Activated naive CD4-positive, alpha-beta T cell treated with anti-CD3 and anti-CD28 coated beads, Interleukin-2, amount 50 U/mL, for 24 hours (primary cell): ENCODE measurements around the gene PPM1N.

ENCODE experiments used
- H3K27ac Mint-ChIP-seq: one replicate; pipeline ENCODE4 v1.8.0; 2021; ENCODE audit warnings: mild to moderate bottlenecking, mixed read lengths
- H3K27me3 Mint-ChIP-seq: one replicate; pipeline ENCODE4 v1.8.0; 2021; ENCODE audit warnings: mixed read lengths
- H3K36me3 Mint-ChIP-seq: one replicate; pipeline ENCODE4 v1.8.0; 2021; ENCODE audit warnings: mixed read lengths
- H3K4me1 Mint-ChIP-seq: one replicate; pipeline ENCODE4 v1.8.0; 2021; ENCODE audit warnings: mixed read lengths
- H3K4me3 Mint-ChIP-seq: one replicate; pipeline ENCODE4 v1.8.0; 2021; ENCODE audit warnings: mild to moderate bottlenecking, mixed read lengths
- H3K9me3 Mint-ChIP-seq: one replicate; pipeline ENCODE4 v1.8.0; 2021; ENCODE audit warnings: mixed read lengths

The PPM1N gene

DNA sequence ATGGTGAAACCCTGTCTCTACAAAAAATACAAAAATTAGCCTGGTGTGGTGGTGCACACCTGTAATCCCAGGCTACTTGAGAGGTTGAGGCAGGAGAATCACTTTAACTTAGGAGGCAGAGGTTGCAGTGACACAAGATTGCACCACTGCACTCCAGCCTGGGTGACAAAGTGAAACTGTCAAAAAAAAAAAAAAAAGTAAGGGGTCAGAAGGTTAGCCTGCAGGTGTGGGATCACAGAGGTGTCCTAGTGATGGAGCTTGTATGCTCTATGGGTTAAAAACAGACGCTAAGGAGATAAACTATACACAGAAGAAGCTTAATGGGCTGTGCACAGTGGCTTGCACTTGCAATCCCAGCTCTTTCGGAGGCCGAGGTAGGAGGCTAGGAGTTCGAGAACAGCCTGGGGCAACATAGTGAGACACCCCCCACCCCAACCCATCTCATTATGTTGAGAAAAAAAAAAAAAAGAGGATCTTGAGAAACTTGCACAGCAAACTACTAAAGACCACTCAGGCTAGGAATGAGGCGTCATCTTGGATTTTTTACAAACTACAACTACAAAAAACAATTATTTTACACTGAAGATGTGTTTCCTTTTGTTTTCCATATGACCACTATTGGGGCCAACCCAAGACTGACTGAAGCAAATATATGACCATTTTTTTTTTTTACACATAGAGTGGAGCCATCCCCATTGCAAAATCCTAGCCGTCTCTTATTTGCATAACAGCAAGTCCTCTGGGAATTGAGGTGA is 22.5 kb upstream of the PPM1N start:
- Mint-ChIP-seq H3K36me3 (peaks cover 15% of the 10 kb centered on the region), H3K27me3 (peaks cover 6% of the 10 kb centered on the region), H3K9me3 (no peaks in the 10 kb centered on the region), H3K4me1 (peaks cover 47% of the 10 kb centered on the region), H3K27ac (no peak overlapping the region), H3K4me3 (no peak overlapping the region)

DNA sequence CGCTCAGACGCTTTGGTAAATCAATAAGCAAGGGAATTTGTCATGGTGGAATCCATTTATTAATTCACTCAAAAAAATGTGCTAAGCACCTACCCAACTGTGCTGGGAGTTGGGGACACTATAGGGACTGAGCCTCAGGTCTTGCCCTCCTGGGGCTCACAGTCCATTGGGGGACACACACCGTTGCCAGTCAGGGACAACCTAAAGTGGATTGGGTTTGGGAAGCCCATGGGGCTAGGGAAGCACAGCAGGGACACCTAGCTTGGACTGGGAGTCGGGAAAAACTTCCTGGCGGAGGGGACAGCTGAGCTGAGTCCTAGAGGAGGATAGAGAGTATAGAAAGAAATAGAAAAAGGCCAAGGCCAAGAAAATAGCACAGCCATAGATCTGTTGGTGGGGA is 21.9 kb upstream of the PPM1N start:
- peak overlapping the region; percentile 59 for H3K4me3 Mint-ChIP-seq
- H3K9me3 Mint-ChIP-seq = no peaks in the 10 kb centered on the region
- H3K27ac Mint-ChIP-seq = no peak overlapping the region
- peaks cover 44% of the 10 kb centered on the region for H3K4me1 Mint-ChIP-seq
- peaks cover 15% of the 10 kb centered on the region for H3K36me3 Mint-ChIP-seq
- peaks cover 6% of the 10 kb centered on the region for H3K27me3 Mint-ChIP-seq

- peak overlapping the region; percentile 74 for H3K27ac Mint-ChIP-seq
Measured at GRCh38 chr19:45477186-45477585, 21.1 kb upstream of the PPM1N start.

DNA sequence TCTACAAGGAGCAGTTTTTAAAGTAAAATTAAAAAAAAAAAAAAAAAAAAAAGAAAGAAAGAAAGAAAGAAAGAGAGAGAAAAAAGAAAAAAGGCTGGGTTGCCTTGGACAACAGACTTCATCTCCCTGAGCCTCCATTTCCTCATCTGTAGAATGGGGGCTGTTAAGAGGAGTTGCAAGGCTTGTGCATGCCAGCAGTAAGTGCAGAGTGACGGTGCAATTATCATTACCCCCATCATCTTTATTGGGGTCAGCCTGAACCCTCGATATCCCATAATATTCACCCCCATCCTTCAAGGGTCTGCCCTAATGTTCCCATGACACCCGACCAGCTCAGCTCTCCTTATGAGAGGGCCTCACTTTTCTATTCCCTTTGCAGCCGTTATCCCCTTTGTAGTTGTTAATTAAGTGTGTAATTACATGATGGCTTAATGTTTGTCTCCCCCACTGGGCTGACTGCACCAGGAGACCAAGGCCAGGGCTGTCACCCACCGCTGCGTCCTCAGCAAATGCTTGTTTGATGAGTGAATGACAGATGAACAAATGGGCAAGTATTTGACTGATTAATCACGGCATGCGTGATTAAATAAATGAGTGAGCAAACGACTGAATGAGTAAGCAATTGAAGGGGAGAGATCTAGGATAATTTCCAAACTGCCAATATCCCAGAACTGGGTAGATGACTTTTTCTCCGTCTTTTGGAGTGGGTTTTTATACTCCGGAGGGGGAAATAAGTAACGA is 20.4 kb upstream of the PPM1N start:
- Mint-ChIP-seq H3K4me1 (peaks cover 40% of the 10 kb centered on the region), H3K36me3 (peaks cover 3% of the 10 kb centered on the region), H3K27me3 (no peaks in the 10 kb centered on the region), H3K27ac (peak overlapping the region; percentile 83), H3K9me3 (no peaks in the 10 kb centered on the region), H3K4me3 (peak overlapping the region; percentile 80)

More at GRCh38 chr19:45477186-45477585, 21.1 kb upstream of the PPM1N start:
- no peaks in the 10 kb centered on the region for H3K9me3 Mint-ChIP-seq
- peak overlapping the region; percentile 75 for H3K4me3 Mint-ChIP-seq
- H3K36me3 Mint-ChIP-seq = peaks cover 7% of the 10 kb centered on the region
- H3K27me3 Mint-ChIP-seq = peaks cover 2% of the 10 kb centered on the region
- peaks cover 44% of the 10 kb centered on the region for H3K4me1 Mint-ChIP-seq

- Mint-ChIP-seq H3K9me3 (no peaks in the 10 kb centered on the region), H3K27ac (peak overlapping the region; percentile 83), H3K27me3 (no peaks in the 10 kb centered on the region), H3K4me3 (peak overlapping the region; percentile 80), H3K36me3 (peaks cover 1% of the 10 kb centered on the region), H3K4me1 (peaks cover 38% of the 10 kb centered on the region)
Measured at GRCh38 chr19:45478454-45479238, 19.6 kb upstream of the PPM1N start.

- no peak overlapping the region for H3K27ac Mint-ChIP-seq
- no peaks in the 10 kb centered on the region for H3K9me3 Mint-ChIP-seq
- H3K4me1 Mint-ChIP-seq = peaks cover 20% of the 10 kb centered on the region
- H3K27me3 Mint-ChIP-seq = no peaks in the 10 kb centered on the region
- no peaks in the 10 kb centered on the region for H3K36me3 Mint-ChIP-seq
- no peak overlapping the region for H3K4me3 Mint-ChIP-seq
Measured at GRCh38 chr19:45483033-45483432, 15.2 kb upstream of the PPM1N start.

DNA sequence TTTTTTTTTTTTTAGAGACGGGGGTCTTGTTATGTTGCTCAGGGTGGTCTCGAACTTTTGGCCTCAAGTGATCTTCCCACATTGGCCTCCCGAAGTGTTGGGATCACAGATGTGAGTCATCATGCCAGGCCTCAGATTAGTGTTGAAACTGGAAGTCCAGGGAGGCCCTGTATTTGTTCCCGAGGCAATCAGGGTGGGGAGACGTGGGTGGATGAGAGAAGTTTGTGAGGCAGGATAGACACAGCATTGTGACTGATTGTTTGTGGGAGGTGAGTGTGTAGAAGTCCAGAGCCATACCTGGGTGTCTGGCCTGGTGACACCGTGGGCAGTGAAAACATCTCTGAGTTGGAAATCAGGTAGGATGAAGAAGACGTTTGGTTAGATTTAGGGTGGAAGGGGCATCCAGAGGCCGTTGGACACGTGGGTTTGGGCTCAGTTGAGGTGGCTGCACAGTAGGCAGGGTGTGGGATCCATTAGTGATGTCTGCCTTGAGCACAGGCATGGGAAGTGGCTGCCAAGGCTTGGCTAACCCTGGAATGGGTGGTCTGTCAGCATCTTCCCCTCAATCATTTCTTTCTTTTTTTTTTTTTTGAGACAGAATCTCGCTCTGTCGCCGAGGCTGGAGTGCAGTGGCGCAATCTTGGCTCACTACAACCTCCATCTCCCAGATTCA is 13.8 kb upstream of the PPM1N start:
- no peaks in the 10 kb centered on the region for H3K36me3 Mint-ChIP-seq
- H3K27me3 Mint-ChIP-seq = no peaks in the 10 kb centered on the region
- no peaks in the 10 kb centered on the region for H3K9me3 Mint-ChIP-seq
- peak overlapping the region; percentile 66 for H3K27ac Mint-ChIP-seq
- peak overlapping the region; percentile 1 for H3K4me3 Mint-ChIP-seq
- peaks cover 8% of the 10 kb centered on the region for H3K4me1 Mint-ChIP-seq

DNA sequence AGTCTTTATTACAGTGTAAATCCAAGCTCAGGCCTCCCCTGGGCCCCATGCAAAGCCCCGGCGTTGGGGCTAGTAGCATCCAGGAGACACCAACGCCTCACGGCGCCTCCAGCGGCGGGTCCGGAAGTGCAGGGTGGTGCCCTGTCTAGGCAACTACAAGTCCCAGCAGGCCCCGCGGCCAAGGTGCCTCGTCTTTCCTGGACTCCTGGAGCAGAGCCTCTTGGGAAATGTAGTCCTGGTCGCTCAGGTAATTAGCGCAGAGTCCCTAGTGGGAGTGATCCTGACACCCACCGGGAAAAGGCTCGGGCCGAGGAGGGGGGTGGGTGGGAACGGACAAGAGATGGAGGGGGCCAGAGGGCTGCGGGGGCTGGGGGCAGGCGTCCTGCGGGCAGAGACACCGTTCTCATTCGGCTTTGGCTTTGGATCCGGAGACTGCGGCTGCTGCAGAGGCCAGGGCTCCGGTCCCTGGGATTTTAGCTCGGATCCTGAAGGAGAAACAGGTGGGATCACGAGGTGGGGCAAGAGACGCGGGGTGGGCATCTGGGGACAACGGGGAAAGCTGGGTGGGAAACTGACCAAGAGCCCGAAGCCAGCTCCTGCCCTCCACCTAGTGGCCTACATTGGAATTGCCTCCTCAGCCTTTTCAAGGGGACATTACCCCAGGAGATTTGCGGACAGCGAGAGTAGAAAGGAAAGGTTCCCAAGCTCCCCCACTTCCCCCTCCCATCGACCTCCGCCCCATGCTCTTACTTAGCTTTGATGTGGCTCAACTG is 12.8 kb upstream of the PPM1N start:
- Mint-ChIP-seq H3K9me3 (no peaks in the 10 kb centered on the region), H3K27ac (no peak overlapping the region), H3K4me3 (peak overlapping the region; percentile 88), H3K27me3 (no peaks in the 10 kb centered on the region), H3K4me1 (peaks cover 4% of the 10 kb centered on the region), H3K36me3 (no peaks in the 10 kb centered on the region)

DNA sequence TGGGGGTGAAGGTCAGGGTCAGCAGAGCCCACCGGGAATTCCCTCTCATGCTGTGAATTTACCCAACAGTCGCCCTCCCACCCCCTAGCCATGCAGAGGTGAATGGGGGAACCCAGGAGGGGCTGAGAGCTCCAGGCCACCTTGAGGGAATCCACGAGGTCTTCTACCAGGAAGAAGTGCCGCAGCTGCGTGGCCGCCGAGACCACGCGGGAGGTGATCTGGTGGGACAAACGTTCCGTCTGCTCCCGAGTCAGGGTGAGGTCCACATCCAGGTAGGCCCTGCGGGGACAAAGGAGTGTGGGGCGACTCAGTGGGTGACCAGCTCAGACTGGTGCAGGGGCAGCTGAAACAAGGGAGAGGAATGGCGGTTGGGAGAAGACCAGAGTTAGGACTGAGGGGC is 9.5 kb upstream of the PPM1N start:
- H3K27me3 Mint-ChIP-seq = peaks cover 9% of the 10 kb centered on the region
- no peaks in the 10 kb centered on the region for H3K9me3 Mint-ChIP-seq
- no peak overlapping the region for H3K27ac Mint-ChIP-seq
- no peaks in the 10 kb centered on the region for H3K36me3 Mint-ChIP-seq
- H3K4me1 Mint-ChIP-seq = peaks cover 11% of the 10 kb centered on the region
- no peak overlapping the region for H3K4me3 Mint-ChIP-seq

GRCh38 chr19:45489216-45489855 is 8.9 kb upstream of the PPM1N start:
- H3K4me3 Mint-ChIP-seq = no peak overlapping the region
- H3K9me3 Mint-ChIP-seq = no peaks in the 10 kb centered on the region
- peaks cover 9% of the 10 kb centered on the region for H3K27me3 Mint-ChIP-seq
- H3K36me3 Mint-ChIP-seq = no peaks in the 10 kb centered on the region
- H3K27ac Mint-ChIP-seq = no peak overlapping the region
- peaks cover 9% of the 10 kb centered on the region for H3K4me1 Mint-ChIP-seq

DNA sequence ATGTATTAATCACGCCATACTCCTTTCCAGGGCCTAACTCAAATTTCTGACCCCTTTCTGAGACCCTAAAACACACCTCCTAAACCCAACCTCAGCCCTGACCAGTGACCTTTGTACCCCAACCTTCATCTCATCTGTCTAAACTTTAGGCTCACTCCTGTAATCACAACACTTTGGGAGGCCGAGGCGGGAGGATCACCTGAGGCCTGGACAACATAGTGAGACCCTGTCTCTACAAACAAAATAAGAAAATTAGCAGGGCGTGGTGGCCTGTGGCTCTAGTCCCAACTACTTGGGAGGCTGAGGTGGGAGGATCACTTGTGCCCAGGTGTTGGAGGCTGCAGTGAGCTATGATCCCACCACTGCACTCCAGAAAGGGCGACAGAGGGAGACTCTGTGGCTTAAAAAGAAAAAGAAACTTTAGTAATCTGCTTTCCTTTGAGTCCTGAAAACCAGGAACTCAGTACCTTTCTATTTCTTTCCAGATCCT is 6.1 kb upstream of the PPM1N start:
- peaks cover 16% of the 10 kb centered on the region for H3K27me3 Mint-ChIP-seq
- no peaks in the 10 kb centered on the region for H3K9me3 Mint-ChIP-seq
- H3K4me1 Mint-ChIP-seq = peaks cover 22% of the 10 kb centered on the region
- no peak overlapping the region for H3K4me3 Mint-ChIP-seq
- H3K36me3 Mint-ChIP-seq = no peaks in the 10 kb centered on the region
- H3K27ac Mint-ChIP-seq = peak overlapping the region; percentile 74

GRCh38 chr19:45492627-45493470 is 5.4 kb upstream of the PPM1N start:
- Mint-ChIP-seq H3K4me3 (no peak overlapping the region), H3K36me3 (no peaks in the 10 kb centered on the region), H3K9me3 (no peaks in the 10 kb centered on the region), H3K4me1 (peaks cover 27% of the 10 kb centered on the region), H3K27ac (peak overlapping the region; percentile 74), H3K27me3 (peaks cover 16% of the 10 kb centered on the region)

DNA sequence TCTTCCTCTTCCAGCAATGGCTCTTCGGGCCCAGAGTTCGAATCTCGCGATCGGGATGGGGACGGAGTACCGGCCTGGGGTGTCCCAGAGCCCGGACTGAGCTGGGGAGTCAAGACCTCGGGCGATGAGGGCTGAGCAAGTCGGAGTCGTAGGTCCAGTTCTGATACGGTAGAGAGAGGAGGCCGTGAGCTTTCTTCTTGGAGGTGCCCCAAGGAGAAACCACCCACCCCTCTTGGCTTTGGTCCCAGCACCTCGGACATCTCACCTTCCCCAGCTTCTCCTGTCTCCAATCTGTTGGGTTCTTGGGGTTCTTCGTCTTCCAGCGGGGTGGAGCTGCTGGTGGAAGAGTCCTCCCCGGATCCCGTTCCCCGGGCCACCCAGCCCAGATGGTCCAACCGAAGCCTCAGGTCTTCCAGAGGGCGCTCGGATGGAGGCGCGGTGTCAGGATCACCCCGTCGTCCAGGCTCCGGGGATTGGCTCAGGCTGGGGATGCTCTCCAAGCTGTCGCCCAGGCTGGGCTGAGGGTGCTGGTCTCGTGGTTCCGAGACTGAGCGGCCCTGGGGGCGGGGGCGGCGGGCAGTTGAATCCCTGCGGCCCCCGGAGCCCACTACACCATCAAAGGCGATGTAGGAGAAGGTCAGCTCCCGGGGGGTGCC is 3.9 kb upstream of the PPM1N start:
- Mint-ChIP-seq H3K4me3 (no peak overlapping the region), H3K27ac (peak overlapping the region; percentile 76), H3K9me3 (no peaks in the 10 kb centered on the region), H3K4me1 (peaks cover 36% of the 10 kb centered on the region), H3K36me3 (no peaks in the 10 kb centered on the region), H3K27me3 (peaks cover 16% of the 10 kb centered on the region)
